UCSD-AML1 (cell line): Measurements from ENCODE around the gene POLDIP2.

Experiments used
- DNase-seq: peaks from one replicate; lab custom pipeline; 2025; ENCODE audit not compliant: unreplicated experiment; lab: John Stamatoyannopoulos, UW

POLDIP2 gene

GRCh38 chr17:28338056-28338768, 19.1 kb downstream of the POLDIP2 start:
- no peak for DNase-seq

DNA sequence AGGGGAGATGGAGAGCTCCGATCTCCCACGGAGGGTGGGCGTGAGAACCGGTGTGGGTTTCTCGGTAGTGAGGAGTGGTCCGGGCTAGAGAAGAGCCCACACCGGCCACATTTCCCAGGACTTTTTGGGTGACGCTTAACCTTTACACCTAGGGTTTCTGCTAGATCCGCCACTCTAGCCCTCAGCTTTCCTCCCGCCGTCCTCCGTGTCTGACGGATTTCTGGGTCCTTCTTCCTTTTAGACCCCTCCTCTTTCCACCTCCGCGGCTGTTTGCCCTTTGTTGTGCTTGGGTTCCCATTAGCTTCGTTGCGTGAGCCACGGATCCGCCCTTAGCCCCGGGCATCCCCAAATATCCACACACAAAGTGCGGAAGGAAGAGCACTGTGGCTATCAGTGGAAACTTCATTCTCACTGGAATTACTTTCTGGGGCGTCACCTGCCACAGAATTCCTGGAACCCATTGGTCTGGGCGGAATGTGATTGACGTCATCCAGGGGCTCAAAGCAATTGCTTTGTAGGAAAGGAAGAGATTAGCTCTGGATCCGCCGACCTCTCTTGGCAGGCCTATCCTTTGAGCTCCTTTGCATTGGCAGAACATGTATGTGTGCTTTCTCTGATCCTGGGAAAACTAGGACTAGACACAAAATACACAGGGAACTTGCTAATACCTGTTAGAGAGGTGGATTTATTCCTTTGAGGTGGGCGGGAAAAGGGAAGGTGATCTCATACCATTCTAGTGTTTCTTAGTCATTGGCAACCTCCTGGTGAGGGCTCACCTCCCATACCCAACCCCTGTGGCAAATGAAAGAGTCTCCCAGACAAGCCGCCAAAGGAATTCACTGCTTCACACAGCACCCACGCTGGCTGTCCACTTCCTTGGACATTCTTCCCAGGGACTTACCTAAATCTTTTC, 21.1 kb downstream of the POLDIP2 start:
- peak; percentile 49 for DNase-seq

DNA sequence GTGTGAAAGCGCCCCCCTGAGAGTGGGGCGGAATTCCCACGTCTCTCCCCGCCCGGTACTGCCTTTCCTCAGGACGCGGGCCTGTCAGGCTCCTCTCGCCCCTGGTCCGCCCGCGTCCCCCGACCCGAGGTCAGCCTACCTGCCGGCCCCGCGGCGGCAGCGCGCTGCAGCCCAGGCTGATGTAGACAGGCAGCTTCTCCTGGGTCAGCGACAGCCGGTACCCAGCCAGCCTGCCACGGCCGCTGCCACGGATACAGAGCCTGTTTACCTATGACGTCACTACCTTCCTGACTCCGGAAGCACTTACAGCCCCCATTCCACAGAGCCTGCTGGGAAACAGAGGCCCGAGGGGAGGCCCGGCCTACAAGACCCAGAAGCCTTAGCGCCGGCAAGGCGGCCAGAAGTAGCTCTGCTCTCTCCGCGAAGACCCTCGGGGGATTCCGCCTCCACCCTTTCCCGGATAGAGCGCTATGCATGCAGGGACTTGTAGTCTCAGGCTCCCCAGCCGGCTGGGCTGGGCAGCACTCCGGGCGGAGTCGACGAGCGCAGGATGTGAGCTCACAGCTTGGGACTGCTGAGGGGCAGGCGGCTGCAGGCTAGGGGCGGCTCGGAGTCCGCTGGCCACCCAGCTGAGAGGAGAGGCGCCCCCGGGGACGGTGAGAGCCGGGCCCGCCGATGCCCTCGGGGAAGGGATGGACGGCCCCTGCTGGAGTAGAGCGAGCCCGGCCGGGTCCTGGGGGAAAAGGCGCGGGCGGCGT, 21.9 kb downstream of the POLDIP2 start, which contains the start of the genes IFT20 and TNFAIP1:
Gene IFT20 (minus strand): TSS at position 272 of the 758 bp plus-strand sequence. CDS start 3,487 bp downstream, outside the sequence.
Gene TNFAIP1 (plus strand): TSS at position 561 of the 758 bp plus-strand sequence. CDS start 3,761 bp downstream, outside the sequence.
- peak; percentile 99 for DNase-seq

GRCh38 chr17:28334666-28335200, 22.6 kb downstream of the POLDIP2 start:
- DNase-seq = no peak

DNA sequence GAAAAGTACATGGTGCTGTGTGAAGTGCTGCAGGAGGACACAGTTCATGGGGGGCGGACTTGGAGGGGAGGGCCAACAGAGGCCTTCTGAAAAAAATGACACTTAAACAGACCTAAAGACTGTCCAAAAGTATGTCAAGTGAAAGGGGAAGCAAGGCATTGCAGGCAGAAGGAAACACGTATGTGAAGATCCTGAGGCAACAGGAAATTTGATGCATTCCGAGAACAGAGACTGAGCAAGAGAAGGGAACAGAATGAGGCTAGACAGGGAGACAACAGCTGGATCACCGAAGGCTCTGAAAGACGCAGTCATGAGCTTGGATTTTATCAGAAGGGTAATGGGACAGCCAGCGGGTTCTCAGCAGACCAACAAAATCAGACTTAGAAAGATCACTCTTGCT, 23.2 kb downstream of the POLDIP2 start:
- DNase-seq = no peak

DNA sequence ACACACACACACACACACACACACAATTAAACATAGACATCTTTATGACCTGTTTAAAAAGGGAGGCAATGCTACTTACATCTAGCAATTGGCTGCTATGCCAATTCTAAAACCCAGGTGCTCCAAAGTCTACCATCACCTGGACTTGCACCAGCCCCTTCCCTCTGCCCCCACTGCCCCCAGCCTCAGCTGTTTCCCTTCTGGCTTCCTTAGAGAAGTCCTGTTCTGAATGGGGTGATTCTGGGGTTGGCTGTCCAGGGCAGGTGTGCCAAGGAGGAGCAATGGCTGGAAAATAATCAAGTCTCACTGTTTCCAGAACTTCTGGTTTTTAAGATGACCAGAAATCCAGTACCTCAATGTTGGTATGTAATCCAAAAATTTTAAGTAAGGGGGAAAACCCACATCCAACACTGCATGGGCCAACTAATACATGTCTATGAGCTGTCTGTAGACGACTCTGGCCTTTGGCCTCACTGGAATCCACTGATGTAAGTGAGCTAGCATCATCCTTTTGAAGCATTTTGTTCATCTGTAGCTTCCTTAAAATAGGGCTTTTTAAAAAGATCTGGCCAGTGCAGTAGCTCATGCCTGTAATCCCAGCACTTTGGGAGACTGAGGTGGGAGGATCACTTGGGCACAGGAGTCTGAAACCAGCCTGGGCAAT, 24.1 kb downstream of the POLDIP2 start:
- no peak for DNase-seq

- no peak for DNase-seq
Observed at GRCh38 chr17:28331891-28332420, 25.4 kb downstream of the POLDIP2 start.

DNA sequence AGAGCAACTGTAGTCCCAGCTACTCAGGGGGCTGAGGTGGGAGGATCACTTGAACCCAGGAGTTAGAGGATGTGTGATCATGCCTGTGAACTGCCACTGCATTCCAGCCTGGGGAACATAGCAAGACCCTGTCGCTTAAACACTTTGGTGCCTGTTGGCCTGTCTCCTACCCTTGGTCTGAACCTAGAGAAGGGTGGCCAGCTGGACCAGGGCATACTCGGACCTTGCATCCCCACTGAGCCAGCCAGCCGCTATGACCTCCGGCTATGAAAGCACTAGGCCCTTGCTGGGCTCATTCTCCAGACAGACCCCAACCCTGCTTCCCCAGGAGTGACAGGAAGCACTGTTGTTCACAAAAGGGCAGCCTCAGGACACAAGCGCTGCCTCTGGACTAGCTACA, 26.7 kb downstream of the POLDIP2 start:
- DNase-seq = no peak

DNA sequence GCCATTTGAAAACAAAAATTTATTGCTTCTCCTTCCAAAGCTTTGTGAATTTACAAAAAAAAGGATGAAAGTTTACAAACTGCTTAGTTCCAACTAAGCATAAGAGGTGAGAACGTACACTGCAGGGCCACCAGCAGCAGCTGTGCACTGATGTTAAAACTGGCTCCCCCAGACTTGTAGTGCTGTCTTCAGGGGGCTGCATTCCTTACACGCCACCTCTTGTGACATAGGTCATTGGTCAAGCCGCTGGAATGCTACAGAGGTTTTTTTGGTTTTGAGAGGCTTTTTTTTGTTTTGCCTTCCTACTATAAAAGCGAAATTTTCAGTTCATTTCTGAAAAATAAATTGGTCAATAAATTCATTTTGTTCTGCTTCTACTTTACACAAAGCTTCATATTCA, 29.0 kb downstream of the POLDIP2 start:
- no peak for DNase-seq

- DNase-seq = no peak
Observed at GRCh38 chr17:28327709-28328108, 29.6 kb downstream of the POLDIP2 start.

- no peak for DNase-seq
Observed at GRCh38 chr17:28327031-28327607, 30.2 kb downstream of the POLDIP2 start.

GRCh38 chr17:28326114-28326513, 31.2 kb downstream of the POLDIP2 start:
- no peak for DNase-seq

- no peak for DNase-seq
Observed at GRCh38 chr17:28325211-28325610, 32.1 kb downstream of the POLDIP2 start.

DNA sequence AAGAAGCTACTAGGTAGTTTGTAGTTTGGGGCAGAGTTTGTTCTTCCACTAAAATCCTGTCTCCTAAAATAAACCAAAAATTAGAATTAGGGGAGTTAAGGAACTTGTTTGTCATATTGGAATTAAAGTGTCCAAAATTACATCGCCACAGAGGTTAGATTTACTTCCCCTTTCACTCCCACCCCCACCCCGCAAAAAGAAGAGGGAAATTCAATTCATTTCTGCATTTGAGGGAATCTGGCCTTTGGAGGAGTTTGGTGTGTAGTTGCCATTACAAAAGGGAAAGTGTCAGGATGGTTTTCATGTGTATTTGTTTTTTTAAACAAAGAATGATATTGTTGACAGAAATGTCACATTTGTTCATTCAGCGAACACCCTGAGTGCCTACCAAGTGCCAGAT, 32.5 kb downstream of the POLDIP2 start:
- DNase-seq = no peak

DNA sequence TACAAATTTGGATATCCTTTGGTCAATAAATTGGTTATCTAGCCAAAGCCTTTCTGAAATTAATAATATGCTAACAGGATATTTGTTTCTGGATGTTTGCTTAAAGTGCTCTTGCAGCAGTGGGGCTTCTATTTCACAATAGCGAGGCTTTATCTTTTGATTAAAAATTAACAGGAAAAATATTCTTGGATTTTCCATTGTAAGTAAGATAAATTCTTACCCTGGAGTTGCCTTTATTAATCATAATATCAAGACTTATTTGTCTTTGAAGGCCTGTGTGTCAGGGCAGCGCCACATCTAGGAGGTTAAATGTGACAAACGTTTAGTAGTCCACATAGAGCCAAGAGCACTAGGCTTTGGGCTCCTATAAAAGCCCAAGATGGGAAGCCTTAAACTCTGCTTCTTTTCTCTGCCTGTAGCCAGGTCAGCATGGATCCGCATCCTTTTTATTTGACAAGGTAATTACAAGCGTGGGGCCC, 33.0 kb downstream of the POLDIP2 start:
- DNase-seq = no peak

DNA sequence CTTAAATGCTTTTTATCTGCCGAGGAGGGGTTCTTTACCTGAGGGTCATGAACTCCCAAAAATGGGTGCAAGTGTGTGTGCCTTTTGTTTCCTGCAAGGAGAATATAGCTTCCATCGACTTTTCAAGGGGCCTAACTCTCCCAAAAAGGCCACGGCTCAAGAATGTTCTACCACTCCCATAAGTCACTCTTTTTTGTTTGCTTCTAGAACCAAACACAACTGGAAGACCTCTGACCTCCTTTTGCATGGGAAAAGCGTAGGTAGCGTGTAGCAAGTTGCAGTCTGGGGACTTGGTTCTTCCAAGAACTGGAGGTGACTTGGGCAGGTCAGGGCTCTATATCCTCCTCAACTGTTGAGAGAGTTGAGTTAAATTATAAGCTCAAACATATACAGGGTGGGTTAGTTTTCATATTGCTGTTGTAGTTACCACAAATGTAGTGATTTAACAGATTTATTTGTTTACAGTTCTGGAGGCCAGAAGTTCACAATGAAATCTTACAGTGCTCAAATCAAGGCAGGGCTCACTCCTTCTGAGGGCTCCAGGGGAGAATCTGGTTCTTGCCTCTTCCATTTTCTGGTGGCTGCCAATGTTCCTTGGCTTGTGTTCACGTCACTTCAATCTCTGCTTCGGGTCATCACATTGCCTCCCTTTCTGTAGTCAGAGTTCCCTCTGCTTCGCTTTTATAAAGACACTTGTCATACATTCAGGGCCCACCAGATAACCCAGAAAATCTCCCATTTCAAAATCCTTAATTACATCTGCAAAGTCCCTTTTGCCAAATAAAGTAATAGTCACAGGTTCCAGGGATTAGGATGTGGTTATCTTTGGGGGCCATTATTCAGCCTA, 36.9 kb downstream of the POLDIP2 start:
- no peak for DNase-seq

- no peak for DNase-seq
Observed at GRCh38 chr17:28319598-28319935, 37.8 kb downstream of the POLDIP2 start.

GRCh38 chr17:28318759-28319597, 38.3 kb downstream of the POLDIP2 start, which contains the start of gene TMEM97:
TMEM97 (plus strand) TSS chr17:28319200; CDS start chr17:28319240, 40 bp downstream.
- DNase-seq = peak; percentile 94
